ENCODE measurements around the gene NOP14. TPM values are rescaled to one million over a fixed set of nuclear protein-coding genes. Genes with fewer than 3 reads are reported as not detected.

The NOP14 gene
- total and polyA plus RNA-seq, 7 donors: 24.7 to 48.1 (median 44.4) TPM

- no peak for TF ChIP-seq CTCF (IDR thresholded peaks at IDR 0.05)
- Histone ChIP-seq H3K4me1 (no peaks in the 10 kb centered on the region), H3K9me3 (no peaks in the 10 kb centered on the region), H3K27me3 (ENCODE audit: insufficient read depth in 3 of 3, low read length in 2 of 3) (no peaks in the 10 kb centered on the region), H3K27ac (no peak overlapping the region), H3K4me3 (no peak overlapping the region), H3K36me3 (ENCODE audit: insufficient read depth in 1 of 2, low read depth in 1 of 2) (peaks cover 18 to 94% of the 10 kb centered on the region in 2 donors)
- DNase-seq: peak in 1 of 2 donors; percentile 40
- 93 to 95% (median 94%) methylated on average over 16 of the region's 16 CpGs for WGBS, 3 donors
- no peak for ATAC-seq
- intact Hi-C loops (cut with DNase I): no loop called here
Observed at GRCh38 chr4:2950221-2950989, 12.8 kb downstream of the NOP14 start.

- 93 to 94% (median 94%) methylated on average over 11 of the region's 11 CpGs for WGBS, 3 donors
- peaks cover 17 to 99% of the 10 kb centered on the region in 2 donors for H3K36me3 ChIP-seq (ENCODE audit: insufficient read depth in 1 of 2, low read depth in 1 of 2)
- intact Hi-C loops (cut with DNase I): no loop called here
- ATAC-seq (no peak), DNase-seq (no peak)
- no peak for TF ChIP-seq CTCF (IDR thresholded peaks at IDR 0.05)
- no peak overlapping the region for H3K4me3 ChIP-seq
- no peaks in the 10 kb centered on the region for H3K9me3 ChIP-seq
- H3K27ac ChIP-seq: no peak overlapping the region
- H3K27me3 ChIP-seq (ENCODE audit: insufficient read depth in 3 of 3, low read length in 2 of 3): no peaks in the 10 kb centered on the region
- H3K4me1 ChIP-seq: no peaks in the 10 kb centered on the region
Observed at GRCh38 chr4:2949782-2950125, 13.5 kb downstream of the NOP14 start.

GRCh38 chr4:2948895-2949781, 14.1 kb downstream of the NOP14 start:
- ATAC-seq: peak; percentile 64 to 69 (median 68)
- 90 to 95% (median 90%) methylated on average over 14 of the region's 14 CpGs for WGBS, 3 donors
- peak; percentile 42 for TF ChIP-seq CTCF (IDR thresholded peaks at IDR 0.05)
- intact Hi-C loops (cut with DNase I): no loop called here
- no peaks in the 10 kb centered on the region for H3K9me3 ChIP-seq
- H3K36me3 ChIP-seq (ENCODE audit: insufficient read depth in 1 of 2, low read depth in 1 of 2): peaks cover 17 to 99% of the 10 kb centered on the region in 2 donors
- H3K4me1 ChIP-seq: no peaks in the 10 kb centered on the region
- no peak overlapping the region for H3K4me3 ChIP-seq
- H3K27ac ChIP-seq: no peak overlapping the region
- H3K27me3 ChIP-seq (ENCODE audit: insufficient read depth in 3 of 3, low read length in 2 of 3): no peaks in the 10 kb centered on the region
- peak in 1 of 2 donors; percentile 60 for DNase-seq

GRCh38 chr4:2947926-2948325, 15.3 kb downstream of the NOP14 start:
- ATAC-seq (peak; percentile 51 to 75 (median 68)), DNase-seq (no peak)
- TF ChIP-seq CTCF (IDR thresholded peaks at IDR 0.05): no peak
- peaks cover 12 to 99% of the 10 kb centered on the region in 2 donors for H3K36me3 ChIP-seq (ENCODE audit: insufficient read depth in 1 of 2, low read depth in 1 of 2)
- H3K27ac ChIP-seq: no peak overlapping the region
- no peaks in the 10 kb centered on the region for H3K4me1 ChIP-seq
- no peak overlapping the region for H3K4me3 ChIP-seq
- WGBS, 3 donors: 54 to 77% (median 61%) methylated on average over 11 of the region's 11 CpGs
- intact Hi-C loops (cut with DNase I): no loop called here
- H3K9me3 ChIP-seq: no peaks in the 10 kb centered on the region
- H3K27me3 ChIP-seq (ENCODE audit: insufficient read depth in 3 of 3, low read length in 2 of 3): no peaks in the 10 kb centered on the region

Measured in psoas muscle (tissue), 8 donors.